Breast epithelium (tissue), 3 donors: ENCODE results near the gene SNRNP25.

Source experiments
- POLR2A ChIP-seq: fragments of 450-650 bp; IDR thresholded peaks from one replicate; pipeline ENCODE4 v1.6.1; 2016; ENCODE audit warnings: antibody characterized with exemption, mild to moderate bottlenecking, moderate library complexity
- POLR2AphosphoS5 ChIP-seq, 3 donors: sonication (generic); formaldehyde crosslinking; IDR thresholded peaks; one replicate each; pipeline ENCODE4 v1.6.1; 2017; ENCODE audit warnings: antibody characterized with exemption in 3 of 3
- TF ChIP-seq, protein P1 (sequence below), 3 donors: fragments of 450-650 bp; IDR thresholded peaks; one replicate each; pipeline ENCODE4 v1.5.1; 2016 to 2017; ENCODE audit warnings: antibody characterized with exemption in 3 of 3, mild to moderate bottlenecking in 3 of 3, moderate library complexity in 3 of 3

DNA sequence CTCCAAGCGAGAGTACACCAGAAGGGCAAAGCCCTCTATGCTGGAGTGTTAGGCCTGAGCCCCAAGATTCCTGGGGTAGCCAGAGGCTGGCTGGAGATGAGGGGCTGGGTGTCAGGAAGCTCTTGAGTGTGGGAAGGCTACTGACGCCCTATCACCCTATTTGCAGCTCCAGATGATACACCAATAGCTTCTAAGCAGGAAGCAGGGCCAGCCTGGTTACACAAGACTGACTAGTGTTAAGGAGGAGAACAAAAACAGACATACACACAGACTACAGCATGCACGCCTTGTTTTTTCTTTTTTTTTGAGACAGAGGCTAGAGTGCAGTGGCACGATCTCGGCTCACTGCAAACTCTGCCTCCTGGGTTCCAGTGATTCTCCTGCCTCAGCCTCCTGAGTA lies 16.1 kb upstream of the SNRNP25 start:
- TF ChIP-seq, protein P1, sequence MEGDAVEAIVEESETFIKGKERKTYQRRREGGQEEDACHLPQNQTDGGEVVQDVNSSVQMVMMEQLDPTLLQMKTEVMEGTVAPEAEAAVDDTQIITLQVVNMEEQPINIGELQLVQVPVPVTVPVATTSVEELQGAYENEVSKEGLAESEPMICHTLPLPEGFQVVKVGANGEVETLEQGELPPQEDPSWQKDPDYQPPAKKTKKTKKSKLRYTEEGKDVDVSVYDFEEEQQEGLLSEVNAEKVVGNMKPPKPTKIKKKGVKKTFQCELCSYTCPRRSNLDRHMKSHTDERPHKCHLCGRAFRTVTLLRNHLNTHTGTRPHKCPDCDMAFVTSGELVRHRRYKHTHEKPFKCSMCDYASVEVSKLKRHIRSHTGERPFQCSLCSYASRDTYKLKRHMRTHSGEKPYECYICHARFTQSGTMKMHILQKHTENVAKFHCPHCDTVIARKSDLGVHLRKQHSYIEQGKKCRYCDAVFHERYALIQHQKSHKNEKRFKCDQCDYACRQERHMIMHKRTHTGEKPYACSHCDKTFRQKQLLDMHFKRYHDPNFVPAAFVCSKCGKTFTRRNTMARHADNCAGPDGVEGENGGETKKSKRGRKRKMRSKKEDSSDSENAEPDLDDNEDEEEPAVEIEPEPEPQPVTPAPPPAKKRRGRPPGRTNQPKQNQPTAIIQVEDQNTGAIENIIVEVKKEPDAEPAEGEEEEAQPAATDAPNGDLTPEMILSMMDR (IDR thresholded peaks at IDR 0.05): no peak
- TF ChIP-seq POLR2A: no peak
- TF ChIP-seq POLR2AphosphoS5 (IDR thresholded peaks at IDR 0.05): no peak
